HG03457 (cell line): ENCODE data around the gene SDK1.

ENCODE experiments used
- ATAC-seq: cut with Tn5 transposase; IDR thresholded peaks from one replicate; pipeline ENCODE4 v1.9.1; 2021; ENCODE audit warnings: moderate number of reproducible peaks; ENCODE audit not compliant: unreplicated experiment

Gene SDK1

GRCh38 chr7:4025210-4025609, 724.2 kb downstream of the SDK1 start:
- no peak for ATAC-seq

GRCh38 chr7:4025694-4026615, 724.9 kb downstream of the SDK1 start:
- ATAC-seq = no peak

DNA sequence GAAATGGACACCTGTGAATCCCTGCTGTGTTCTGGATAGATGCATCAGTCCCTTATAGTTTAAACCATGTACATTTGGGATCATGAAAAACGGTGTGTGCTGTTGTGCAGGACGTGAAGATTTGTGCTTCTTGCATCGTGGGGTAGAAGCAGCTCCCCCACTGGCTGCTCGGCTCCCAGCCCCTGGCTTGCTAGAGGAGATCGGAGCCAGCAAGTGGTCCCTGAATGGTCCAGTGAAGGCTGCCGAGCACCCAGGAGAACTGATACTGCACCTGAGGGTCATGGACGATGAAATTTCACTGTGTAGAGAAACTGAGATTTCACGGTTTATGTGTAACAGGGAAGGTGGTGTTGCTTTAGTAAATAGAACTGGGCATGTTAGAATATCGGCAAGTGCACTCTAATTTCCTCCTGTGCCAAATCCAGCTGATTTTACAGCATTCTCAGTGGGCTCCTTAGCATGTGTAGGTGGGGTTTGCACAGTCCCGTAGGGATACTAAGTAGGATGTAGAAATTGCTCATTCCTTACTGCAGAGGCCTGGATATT, 726.0 kb downstream of the SDK1 start:
- ATAC-seq = no peak

DNA sequence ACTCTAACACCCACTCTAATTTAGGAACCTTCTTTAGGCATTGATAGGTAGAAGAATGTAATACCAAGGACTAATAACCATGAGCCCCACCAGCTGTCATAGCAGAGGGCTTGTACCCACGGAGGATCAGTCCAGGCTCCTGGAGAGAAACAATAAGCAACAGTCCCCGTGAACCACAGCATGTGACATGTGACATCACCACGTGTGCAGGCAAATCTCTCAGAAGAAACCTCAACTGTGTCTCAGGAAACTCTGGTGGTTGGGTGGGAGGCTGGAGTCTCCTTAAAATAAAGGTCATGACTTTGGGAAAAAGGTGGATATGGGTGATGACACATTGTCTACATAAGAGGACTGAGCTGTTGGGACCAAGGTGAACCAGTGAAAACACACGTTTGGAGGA, 727.2 kb downstream of the SDK1 start:
- ATAC-seq = no peak

- ATAC-seq = no peak
Observed at GRCh38 chr7:4029941-4030340, 728.9 kb downstream of the SDK1 start.

- ATAC-seq = no peak
Observed at GRCh38 chr7:4030346-4030950, 729.4 kb downstream of the SDK1 start.

DNA sequence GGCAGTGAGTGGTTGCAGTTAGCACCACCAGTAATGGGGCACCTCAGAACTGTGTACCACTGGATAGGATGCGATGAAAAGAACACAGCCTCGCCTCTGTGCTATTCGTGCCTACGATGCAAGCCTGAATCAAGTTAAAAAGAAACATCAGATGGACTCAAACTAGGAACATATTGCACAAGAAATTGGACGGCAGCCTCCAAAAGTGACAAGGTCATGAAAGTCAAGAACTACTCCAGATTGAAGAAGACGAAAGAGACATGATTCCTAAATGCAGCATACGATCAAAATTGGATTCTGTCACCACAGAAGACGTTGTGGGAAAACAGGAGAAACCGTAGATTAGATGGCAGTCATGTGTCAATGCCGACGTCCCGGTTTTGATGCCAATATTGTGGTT, 732.9 kb downstream of the SDK1 start:
- no peak for ATAC-seq

- no peak for ATAC-seq
Observed at GRCh38 chr7:4037308-4037707, 736.3 kb downstream of the SDK1 start.

GRCh38 chr7:4037877-4038276, 736.8 kb downstream of the SDK1 start:
- no peak for ATAC-seq

DNA sequence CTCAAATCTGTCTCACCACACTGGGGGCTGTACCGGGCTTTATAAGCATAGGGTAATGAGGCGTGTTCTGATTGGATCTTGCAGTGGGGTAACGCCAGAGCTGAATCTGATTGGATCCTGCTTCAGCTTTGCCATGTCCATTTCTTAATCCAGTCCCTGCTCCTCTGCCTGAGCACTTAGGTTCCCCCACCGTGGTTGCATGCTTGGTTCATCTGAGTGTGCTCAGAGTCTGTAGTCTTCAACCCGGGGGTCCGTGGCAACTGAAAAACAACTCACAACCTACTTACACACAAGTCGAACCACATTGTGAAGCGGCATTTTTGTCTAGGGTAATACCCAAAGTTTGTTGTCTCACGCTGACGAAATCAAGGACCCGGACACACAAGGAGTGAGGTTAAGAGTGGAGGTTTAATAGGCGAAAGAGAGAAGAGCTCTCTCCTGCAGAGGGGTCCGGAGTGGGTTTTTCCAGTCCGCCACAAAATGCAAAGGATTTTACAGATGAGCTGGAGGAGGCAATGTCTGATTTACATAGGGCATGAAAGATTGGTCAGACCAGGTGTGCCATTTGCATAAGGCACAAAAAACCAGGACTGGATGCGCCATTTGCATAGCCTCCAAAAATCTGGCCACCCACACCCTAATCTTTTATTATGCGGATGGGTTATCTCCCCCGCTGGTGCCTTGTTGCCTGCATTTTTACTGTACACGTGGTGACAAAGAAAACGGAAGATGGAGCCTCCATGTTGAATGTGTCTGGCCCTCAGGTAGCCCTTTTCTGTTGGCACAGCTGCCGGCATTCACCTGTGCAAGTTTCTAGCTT, 739.3 kb downstream of the SDK1 start:
- ATAC-seq = no peak

- ATAC-seq = no peak
Observed at GRCh38 chr7:4042402-4043045, 741.5 kb downstream of the SDK1 start.

- no peak for ATAC-seq
Observed at GRCh38 chr7:4043988-4044387, 742.9 kb downstream of the SDK1 start.

- no peak for ATAC-seq
Observed at GRCh38 chr7:4045450-4045849, 744.4 kb downstream of the SDK1 start.

DNA sequence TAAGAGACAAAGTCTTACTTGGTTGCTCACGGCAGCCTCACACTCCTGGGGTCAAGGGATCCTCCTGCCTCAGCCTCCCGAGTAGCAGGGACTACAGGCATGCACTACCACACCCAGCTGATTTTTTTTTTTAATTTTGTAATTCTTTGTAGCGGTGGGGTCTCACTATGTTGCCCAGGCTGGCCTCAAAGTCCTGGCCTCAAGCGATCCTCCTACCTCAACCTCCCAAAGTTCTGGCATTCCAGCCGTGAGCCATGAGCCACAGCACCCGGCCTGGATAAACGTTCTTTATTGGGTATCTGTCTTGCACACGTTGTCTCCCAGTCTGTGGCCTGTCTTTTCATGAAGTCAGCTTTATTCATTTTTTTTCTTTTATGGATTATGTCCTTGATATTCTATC, 744.9 kb downstream of the SDK1 start:
- ATAC-seq = no peak

GRCh38 chr7:4048336-4048735, 747.3 kb downstream of the SDK1 start:
- no peak for ATAC-seq

DNA sequence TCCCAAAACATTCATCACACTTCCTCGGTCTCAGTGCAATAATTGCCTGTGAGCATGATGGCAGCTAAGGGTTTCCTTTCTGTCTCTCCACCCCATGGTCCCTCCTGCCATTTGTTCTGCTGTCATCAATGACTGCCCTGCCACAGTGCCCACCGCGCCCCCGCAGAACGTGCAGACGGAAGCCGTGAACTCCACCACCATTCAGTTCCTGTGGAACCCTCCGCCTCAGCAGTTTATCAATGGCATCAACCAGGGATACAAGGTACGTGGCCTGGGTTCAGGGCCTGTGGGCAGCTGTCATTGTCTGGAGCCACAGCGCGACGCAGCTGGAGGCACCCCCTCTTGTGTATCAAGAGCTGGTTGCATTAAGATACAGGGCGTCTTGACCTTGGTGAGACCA, 748.1 kb downstream of the SDK1 start:
- no peak for ATAC-seq

DNA sequence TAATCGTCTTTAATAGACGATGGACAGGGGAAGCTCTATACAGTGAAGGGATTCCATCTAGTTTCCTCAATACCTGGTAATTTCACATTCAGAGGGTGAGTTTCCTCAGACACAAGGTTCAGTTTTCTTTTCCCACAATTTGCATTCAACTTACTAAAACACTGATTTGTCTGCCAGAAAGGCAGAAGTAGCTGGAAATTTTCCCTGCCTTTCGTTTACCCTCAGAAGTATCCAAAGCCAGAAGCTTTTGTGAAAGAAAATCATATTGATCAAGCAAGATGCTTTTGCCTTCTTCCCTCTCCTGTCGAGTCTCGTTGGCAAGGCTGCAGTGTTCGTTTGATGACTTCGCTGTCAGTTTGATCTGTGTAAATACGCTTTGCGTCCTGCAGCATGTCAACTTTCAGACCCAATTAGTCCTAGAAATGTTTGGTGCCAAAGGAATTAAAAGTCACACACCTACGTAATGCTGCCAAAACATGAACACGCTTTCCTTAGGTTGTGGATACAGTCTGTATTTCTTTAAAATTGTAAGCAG, 749.1 kb downstream of the SDK1 start:
- no peak for ATAC-seq

GRCh38 chr7:4051696-4052095, 750.6 kb downstream of the SDK1 start:
- ATAC-seq = no peak

DNA sequence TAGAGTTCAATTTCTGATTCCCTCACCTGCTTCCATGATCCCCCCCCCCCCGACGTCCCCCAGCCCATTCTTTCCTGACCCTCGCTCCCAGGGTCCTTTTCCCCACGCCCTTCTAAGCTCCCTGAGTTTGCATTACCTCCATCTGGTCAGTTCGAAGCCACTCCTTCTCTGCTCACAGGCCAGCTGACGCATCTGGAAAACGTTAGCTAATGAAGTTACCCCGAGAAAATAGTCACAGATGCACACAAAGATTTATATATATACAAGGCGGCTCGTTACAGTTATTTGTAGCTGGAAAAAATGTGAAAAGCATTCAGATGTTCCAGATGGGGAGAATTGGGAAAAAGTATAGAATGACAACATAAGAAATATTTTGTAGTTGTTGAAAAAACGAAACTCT, 751.1 kb downstream of the SDK1 start:
- no peak for ATAC-seq

DNA sequence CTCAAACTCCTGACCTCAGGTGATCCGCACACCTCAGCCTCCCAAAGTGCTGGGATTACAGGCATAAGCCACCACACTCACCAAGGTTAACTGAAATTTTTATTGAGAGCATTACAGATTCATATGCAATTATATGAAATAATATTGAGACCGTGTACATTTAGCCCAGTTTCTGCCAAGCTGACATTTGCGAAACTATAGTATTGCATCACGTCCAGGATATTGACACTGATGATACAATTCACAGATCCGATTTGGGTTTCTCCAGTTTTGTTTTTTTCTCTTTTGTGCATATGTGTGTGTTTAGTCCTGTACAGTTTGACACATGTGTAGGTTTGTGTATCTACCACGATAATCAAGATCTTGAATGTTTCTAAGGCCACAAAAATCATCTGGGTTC, 753.1 kb downstream of the SDK1 start:
- ATAC-seq = no peak
